Ishikawa (cell line): ENCODE results near the gene EHD4.

Experiments used
- CREB1 ChIP-seq: IDR thresholded peaks from 2 replicates; pipeline ENCODE4 v1.6.1; 2012; ENCODE audit warnings: low read depth
- FOXM1 ChIP-seq: IDR thresholded peaks from 2 replicates; pipeline ENCODE4 v1.6.1; 2012; ENCODE audit warnings: low read depth, borderline replicate concordance
- RAD21 ChIP-seq: IDR thresholded peaks from 2 replicates; pipeline ENCODE4 v1.6.1; 2012; ENCODE audit warnings: low read depth
- TEAD4 ChIP-seq: IDR thresholded peaks from 2 replicates; pipeline ENCODE4 v1.6.1; 2012
- TF ChIP-seq, protein P1 (sequence below): IDR thresholded peaks from 2 replicates; pipeline ENCODE4 v1.6.1; 2012

DNA sequence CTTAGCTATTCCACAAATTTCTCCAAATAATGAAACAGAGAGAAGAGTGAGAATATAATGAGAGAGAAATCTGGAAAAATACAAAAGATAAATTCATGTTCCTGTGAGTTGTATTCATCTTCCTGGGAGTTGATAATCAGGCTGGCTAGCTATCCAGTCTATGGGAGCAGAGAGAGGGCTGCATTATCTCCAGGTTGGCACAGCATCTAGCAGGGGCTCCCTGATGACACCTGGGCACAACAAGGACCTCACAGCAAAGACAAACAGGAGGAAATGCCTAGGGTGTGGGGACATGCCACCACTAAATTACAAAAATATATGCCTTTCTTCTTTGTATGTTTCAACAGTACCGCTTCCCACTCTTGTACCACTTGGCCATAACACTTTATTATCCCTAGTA is 1.9 kb downstream of the EHD4 start:
- TF ChIP-seq TEAD4: no peak
- no peak for TF ChIP-seq RAD21
- TF ChIP-seq CREB1: no peak
- TF ChIP-seq, protein P1, sequence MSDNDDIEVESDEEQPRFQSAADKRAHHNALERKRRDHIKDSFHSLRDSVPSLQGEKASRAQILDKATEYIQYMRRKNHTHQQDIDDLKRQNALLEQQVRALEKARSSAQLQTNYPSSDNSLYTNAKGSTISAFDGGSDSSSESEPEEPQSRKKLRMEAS: no peak
- TF ChIP-seq FOXM1: no peak
